CD1c-positive myeloid dendritic cell (primary cell): Measurements from ENCODE around the gene DDT.
"Not testable (repeated sequence)": the region's sequence is repeated elsewhere in the genome, so short reads cannot be mapped to it uniquely, and the experiment has no call there.

Experiments
- DNase-seq: peaks from one replicate; pipeline ENCODE4 v3.0.0-alpha.2; 2016; ENCODE audit errors: extremely low spot score

The DDT gene

GRCh38 chr22:23952794-23953405 is 21.3 kb downstream of the DDT start:
- not testable (repeated sequence) for DNase-seq

GRCh38 chr22:23951383-23951782 is 22.9 kb downstream of the DDT start:
- not testable (repeated sequence) for DNase-seq

DNA sequence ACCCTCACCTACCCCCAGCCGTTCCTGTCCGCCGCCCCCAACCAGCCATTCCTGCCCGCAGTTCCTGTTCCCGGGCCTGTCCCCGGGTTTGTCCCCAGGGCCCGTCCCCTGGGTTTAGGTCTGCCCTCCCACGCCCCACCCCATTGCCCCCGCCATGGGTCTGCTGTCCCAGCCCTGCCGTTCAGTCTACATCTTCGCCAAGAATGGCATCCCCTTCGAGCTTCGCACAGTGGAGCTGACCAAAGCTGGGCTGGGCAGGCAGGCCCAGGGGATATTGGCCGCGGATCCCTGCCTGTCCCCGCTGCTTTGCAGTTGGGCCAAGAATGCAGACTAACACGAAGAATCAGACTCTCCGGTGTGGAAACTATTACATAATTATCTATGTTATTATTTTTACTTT is 24.5 kb downstream of the DDT start:
- not testable (repeated sequence) for DNase-seq

DNA sequence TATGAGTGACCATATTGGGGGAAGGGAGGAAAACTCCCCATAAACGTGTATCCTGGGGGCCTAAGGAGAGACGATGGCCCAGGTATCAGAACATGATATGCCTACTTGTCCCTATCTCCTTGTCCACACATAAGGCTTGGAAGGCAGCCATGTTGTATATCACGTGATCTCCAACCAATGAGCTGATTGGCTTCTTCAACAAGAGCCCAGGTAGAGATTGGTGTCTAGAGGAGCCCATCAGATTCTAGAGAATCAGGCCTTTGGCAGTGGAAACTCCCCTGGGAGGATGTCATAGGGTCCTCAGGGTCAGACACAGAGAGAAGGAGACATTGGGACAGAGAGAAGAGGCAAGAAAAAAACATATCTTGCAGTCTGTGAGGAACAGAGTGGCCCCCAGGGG is 26.9 kb downstream of the DDT start:
- DNase-seq, result not testable (repeated sequence)

DNA sequence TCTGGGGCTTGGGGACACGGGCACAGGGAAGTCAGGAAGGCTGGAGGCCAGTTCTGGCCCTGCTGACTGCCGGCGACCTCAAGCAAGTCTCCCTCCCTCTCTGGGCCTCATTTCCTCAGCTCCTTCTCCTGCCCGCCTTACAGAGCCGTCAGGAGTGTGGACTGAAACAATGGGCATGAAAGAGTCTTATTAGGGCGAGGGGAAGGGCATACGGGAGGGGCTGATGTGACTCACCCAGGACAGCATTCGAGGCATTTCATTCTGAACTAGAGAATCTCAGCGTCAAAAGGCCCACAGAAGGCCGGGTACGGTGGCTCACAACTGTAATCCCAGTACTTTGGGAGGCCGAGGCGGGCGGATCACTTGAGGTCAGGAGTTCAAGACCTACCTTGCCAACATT is 34.1 kb downstream of the DDT start:
- DNase-seq, result not testable (repeated sequence)

GRCh38 chr22:23939017-23939357 is 35.3 kb downstream of the DDT start:
- no peak for DNase-seq

DNA sequence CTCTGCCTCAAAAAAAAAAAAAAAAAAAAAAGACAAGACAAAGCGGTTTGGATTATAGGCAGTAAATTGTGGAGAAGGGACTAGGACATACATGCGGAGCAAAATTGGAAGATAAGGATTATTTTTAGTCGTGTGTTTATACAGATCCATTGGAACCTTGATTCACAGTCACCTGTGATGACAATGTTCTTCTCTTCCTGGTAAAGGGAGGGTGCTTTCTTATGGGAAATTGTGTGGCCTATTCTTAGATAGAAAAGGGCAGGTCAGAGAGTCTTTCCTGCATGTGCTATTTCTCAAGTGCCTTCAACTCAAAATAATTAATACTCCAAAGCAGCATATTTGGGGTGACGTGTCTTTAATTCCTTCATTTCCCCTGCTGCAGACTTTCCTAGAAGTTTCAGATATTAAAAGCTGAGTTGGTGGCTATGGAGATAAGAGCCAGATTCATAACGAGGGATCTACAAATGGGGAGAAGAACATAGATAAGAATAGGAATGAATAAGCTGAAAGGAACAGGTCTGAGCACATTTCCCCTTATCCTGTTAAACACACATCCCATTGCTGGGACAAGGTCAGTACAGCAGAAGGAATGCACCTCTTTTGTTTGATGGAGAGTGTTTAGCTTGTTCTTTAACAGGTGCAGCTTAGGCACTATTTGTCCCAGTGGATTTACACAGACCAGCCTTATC is 35.8 kb downstream of the DDT start:
- DNase-seq, result no peak

DNA sequence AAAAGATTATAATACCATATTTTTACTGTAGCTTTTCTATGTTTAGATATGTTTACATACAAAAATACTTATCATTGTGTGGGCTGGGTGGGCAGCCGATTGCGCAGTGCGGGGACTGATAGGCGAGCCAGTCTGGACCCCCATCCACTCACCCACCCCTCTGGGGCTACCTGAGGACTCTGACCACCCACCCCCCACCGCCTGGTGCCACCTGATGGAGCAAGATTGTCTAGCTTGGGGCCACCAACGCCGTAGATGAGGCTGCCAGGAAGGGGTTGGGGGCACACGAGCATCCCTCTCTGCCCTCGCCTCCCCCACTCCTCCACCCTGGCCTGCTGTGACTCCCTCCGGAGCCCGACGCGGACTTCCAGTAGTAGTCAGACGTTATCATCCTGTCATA is 47.7 kb downstream of the DDT start:
- no peak for DNase-seq

- DNase-seq, result no peak
Observed at GRCh38 chr22:23925020-23925606, 49.1 kb downstream of the DDT start.

GRCh38 chr22:23922921-23923320 is 51.3 kb downstream of the DDT start:
- no peak for DNase-seq

DNA sequence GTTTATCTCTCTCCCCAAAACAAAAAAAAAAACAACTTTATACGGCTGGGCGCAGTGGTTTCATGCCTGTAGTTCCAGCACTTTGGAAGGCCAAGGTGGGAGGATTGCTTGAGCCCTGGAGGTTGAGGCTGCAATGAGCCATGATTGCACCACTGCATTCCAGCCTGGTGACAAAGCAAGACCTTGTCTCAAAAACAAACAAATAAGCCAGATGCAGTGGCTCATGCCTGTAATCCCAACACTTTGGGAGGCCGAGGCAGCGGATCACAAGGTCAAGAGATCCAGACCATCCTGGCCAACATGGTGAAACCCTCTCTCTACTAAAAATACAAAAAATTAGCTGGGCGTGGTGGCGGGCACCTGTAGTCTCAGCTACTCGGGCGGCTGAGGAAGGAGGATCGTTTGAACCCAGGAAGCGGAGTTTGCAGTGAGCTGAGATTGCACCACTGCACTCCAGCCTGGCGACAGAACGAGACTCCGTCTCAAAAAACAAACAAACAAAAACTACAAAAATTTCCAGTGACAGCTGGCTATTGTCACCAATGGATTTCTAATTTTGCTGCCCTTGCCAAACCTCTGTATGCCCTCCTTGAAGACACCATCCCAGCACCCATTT is 52.5 kb downstream of the DDT start:
- not testable (repeated sequence) for DNase-seq
